ENCODE data around the gene MMP21. TPM values are rescaled to one million over a fixed set of nuclear protein-coding genes. Genes with fewer than 3 reads are reported as not detected.

Gene MMP21
- polyA plus RNA-seq, 3 donors, result 0.28 TPM; not detected in 2

DNA sequence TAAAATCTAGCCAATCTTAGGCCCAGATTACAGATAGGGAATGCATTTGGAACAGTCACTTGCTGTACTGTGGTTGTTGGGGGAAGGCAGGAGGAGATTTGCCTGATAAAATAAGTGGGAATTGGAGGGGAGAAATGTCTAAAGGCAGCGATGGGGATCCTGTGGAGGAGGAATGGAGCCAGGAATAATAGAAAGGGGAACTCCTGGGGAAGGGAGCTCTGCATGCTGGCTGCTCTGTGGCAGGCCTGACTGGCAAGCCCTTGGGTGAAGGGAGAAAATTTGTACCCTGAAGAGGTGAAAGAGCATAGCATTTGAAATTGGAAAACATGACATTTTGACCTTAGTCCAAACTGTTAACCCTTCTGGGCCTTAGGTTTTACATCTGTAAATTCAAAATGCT, 13.7 kb downstream of the MMP21 start:
- 81% methylated on average over 1 of the region's 1 CpG for WGBS (ENCODE audit: insufficient coverage)
- Histone ChIP-seq H3K9ac (ENCODE audit: insufficient read depth, low read length, poor library complexity, severe bottlenecking) (no peak overlapping the region), H3K4me3 (replicated peaks in 1 of 3; ENCODE audit: low read depth in 2 of 3, low read length in 3 of 3) (no peak overlapping the region), H3K36me3 (replicated peaks in 1 of 2; ENCODE audit: control insufficient read depth in 1 of 2, insufficient read depth in 2 of 2, low read length in 2 of 2) (peaks cover 83 to 100% of the 10 kb centered on the region in 2 donors), H3K27ac (ENCODE audit: low read depth in 1 of 2, low read length in 2 of 2) (no peak overlapping the region), H3K4me1 (ENCODE audit: control insufficient read depth in 1 of 2, insufficient read depth in 2 of 2, low read length in 2 of 2) (no peaks in the 10 kb centered on the region), H3K27me3 (ENCODE audit: control insufficient read depth in 2 of 2, insufficient read depth in 2 of 2, low read length in 2 of 2) (no peaks in the 10 kb centered on the region), H2AFZ (ENCODE audit: insufficient read depth, low read depth, low read length, poor library complexity, severe bottlenecking) (no peak overlapping the region), H4K20me1 (ENCODE audit: insufficient read depth, low read length) (no peaks in the 10 kb centered on the region), H3K9me3 (replicated peaks in 1 of 2; ENCODE audit: control insufficient read depth in 1 of 2, insufficient read depth in 1 of 2, low read length in 2 of 2) (no peaks in the 10 kb centered on the region), H3K79me2 (ENCODE audit: insufficient read depth, low read length) (no peaks in the 10 kb centered on the region), H3K4me2 (replicated peaks; ENCODE audit: extremely low read depth, low read length, poor library complexity, severe bottlenecking) (no peak overlapping the region)
- DNase-seq, result no peak
- H3K27me3 Mint-ChIP-seq (ENCODE audit: low read depth in 3 of 3), result no peaks in the 10 kb centered on the region
- H3K27ac Mint-ChIP-seq, result no peak overlapping the region
- H3K9me3 Mint-ChIP-seq, result no peaks in the 10 kb centered on the region
- no peak overlapping the region for H3K4me3 Mint-ChIP-seq
- H3K4me1 Mint-ChIP-seq, result no peaks in the 10 kb centered on the region
- TF ChIP-seq, protein P1, sequence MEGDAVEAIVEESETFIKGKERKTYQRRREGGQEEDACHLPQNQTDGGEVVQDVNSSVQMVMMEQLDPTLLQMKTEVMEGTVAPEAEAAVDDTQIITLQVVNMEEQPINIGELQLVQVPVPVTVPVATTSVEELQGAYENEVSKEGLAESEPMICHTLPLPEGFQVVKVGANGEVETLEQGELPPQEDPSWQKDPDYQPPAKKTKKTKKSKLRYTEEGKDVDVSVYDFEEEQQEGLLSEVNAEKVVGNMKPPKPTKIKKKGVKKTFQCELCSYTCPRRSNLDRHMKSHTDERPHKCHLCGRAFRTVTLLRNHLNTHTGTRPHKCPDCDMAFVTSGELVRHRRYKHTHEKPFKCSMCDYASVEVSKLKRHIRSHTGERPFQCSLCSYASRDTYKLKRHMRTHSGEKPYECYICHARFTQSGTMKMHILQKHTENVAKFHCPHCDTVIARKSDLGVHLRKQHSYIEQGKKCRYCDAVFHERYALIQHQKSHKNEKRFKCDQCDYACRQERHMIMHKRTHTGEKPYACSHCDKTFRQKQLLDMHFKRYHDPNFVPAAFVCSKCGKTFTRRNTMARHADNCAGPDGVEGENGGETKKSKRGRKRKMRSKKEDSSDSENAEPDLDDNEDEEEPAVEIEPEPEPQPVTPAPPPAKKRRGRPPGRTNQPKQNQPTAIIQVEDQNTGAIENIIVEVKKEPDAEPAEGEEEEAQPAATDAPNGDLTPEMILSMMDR (IDR thresholded peaks at IDR 0.05), result no peak
- intact Hi-C loops (cut with micrococcal nuclease), result no loop called here
- peaks cover 75 to 87% of the 10 kb centered on the region in 2 donors for H3K36me3 Mint-ChIP-seq

DNA sequence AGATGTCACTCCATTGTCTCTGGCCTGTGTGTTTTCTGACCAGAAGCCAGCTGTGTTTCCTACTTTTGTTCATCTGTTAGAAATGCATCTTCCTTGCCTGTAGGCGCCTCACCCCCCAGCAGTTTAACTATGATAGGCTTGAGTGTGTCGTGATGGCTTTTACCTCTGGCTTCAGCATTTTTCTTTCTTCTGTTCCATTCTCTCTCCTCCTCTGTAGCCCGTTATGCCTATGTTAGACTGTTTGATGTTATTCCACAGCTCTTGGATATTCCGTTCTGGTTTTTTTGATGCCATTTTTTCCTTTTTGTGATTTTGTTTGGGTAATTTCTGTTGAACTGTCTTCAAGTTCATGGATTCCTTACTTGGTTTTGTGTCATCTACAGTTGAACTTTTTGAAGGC, 17.9 kb downstream of the MMP21 start:
- no peaks in the 10 kb centered on the region for H3K4me1 ChIP-seq (ENCODE audit: control insufficient read depth in 1 of 2, insufficient read depth in 2 of 2, low read length in 2 of 2)
- TF ChIP-seq, protein P1 (IDR thresholded peaks at IDR 0.05), result no peak
- no peaks in the 10 kb centered on the region for H3K4me1 Mint-ChIP-seq
- no peak overlapping the region for H2AFZ ChIP-seq (ENCODE audit: insufficient read depth, low read depth, low read length, poor library complexity, severe bottlenecking)
- H3K36me3 ChIP-seq (replicated peaks in 1 of 2; ENCODE audit: control insufficient read depth in 1 of 2, insufficient read depth in 2 of 2, low read length in 2 of 2), result peaks cover 86 to 100% of the 10 kb centered on the region in 2 donors
- H3K27ac Mint-ChIP-seq, result no peak overlapping the region
- H3K36me3 Mint-ChIP-seq, result peaks cover 77 to 90% of the 10 kb centered on the region in 2 donors
- H3K27ac ChIP-seq (ENCODE audit: low read depth in 1 of 2, low read length in 2 of 2), result no peak overlapping the region
- WGBS (ENCODE audit: insufficient coverage), result no CpG with 5 or more reads among the region's 4 CpGs
- no peaks in the 10 kb centered on the region for H3K9me3 Mint-ChIP-seq
- intact Hi-C loops (cut with micrococcal nuclease), result no loop called here
- no peak overlapping the region for H3K4me3 Mint-ChIP-seq
- H3K4me2 ChIP-seq (replicated peaks; ENCODE audit: extremely low read depth, low read length, poor library complexity, severe bottlenecking), result no peak overlapping the region
- H3K9me3 ChIP-seq (replicated peaks in 1 of 2; ENCODE audit: control insufficient read depth in 1 of 2, insufficient read depth in 1 of 2, low read length in 2 of 2), result no peaks in the 10 kb centered on the region
- H3K27me3 ChIP-seq (ENCODE audit: control insufficient read depth in 2 of 2, insufficient read depth in 2 of 2, low read length in 2 of 2), result no peaks in the 10 kb centered on the region
- H3K4me3 ChIP-seq (replicated peaks in 1 of 3; ENCODE audit: low read depth in 2 of 3, low read length in 3 of 3), result no peak overlapping the region
- H4K20me1 ChIP-seq (ENCODE audit: insufficient read depth, low read length), result no peaks in the 10 kb centered on the region
- no peaks in the 10 kb centered on the region for H3K79me2 ChIP-seq (ENCODE audit: insufficient read depth, low read length)
- no peak overlapping the region for H3K9ac ChIP-seq (ENCODE audit: insufficient read depth, low read length, poor library complexity, severe bottlenecking)
- no peaks in the 10 kb centered on the region for H3K27me3 Mint-ChIP-seq (ENCODE audit: low read depth in 3 of 3)
- no peak for DNase-seq

Data from CD14-positive monocyte (primary cell).